ENCODE data around the gene SLC4A2.
A peak's percentile ranks its signal among the peaks of the same experiment; 100 is the strongest.

The SLC4A2 gene

GRCh38 chr7:151065516-151065915, 6.1 kb downstream of the SLC4A2 start:
- no peak for DNase-seq

- no peak for DNase-seq
These were observed 7.0 kb downstream of the SLC4A2 start for GRCh38 chr7:151066273-151066974.

GRCh38 chr7:151068069-151068773, 8.8 kb downstream of the SLC4A2 start:
- DNase-seq = no peak

GRCh38 chr7:151069841-151070573, 10.6 kb downstream of the SLC4A2 start:
- DNase-seq = no peak

GRCh38 chr7:151070574-151070960, 11.2 kb downstream of the SLC4A2 start:
- DNase-seq = no peak

GRCh38 chr7:151071032-151071866, 11.9 kb downstream of the SLC4A2 start:
- no peak for DNase-seq

GRCh38 chr7:151073990-151074389, 14.6 kb downstream of the SLC4A2 start:
- no peak for DNase-seq

- DNase-seq = no peak
These were observed 15.7 kb downstream of the SLC4A2 start for GRCh38 chr7:151074817-151075661.

- DNase-seq = no peak
These were observed 16.2 kb downstream of the SLC4A2 start for GRCh38 chr7:151075662-151075971.

GRCh38 chr7:151075978-151076426, 16.6 kb downstream of the SLC4A2 start:
- no peak for DNase-seq

GRCh38 chr7:151076863-151077704, 17.7 kb downstream of the SLC4A2 start:
- no peak for DNase-seq

GRCh38 chr7:151077705-151078232, 18.4 kb downstream of the SLC4A2 start:
- DNase-seq = no peak

- DNase-seq = no peak
These were observed 19.0 kb downstream of the SLC4A2 start for GRCh38 chr7:151078233-151079040.

GRCh38 chr7:151079199-151079910, 20.0 kb downstream of the SLC4A2 start:
- no peak for DNase-seq

GRCh38 chr7:151080067-151080521, 20.7 kb downstream of the SLC4A2 start:
- DNase-seq = peak; percentile 4

GRCh38 chr7:151080522-151081169, 21.3 kb downstream of the SLC4A2 start, which contains the start of gene FASTK:
Gene FASTK, minus strand, starts transcription at chr7:151080809. Its CDS starts 43 bp downstream, at chr7:151080766.
- peak; percentile 80 for DNase-seq

- peak; percentile 21 for DNase-seq
These were observed 22.0 kb downstream of the SLC4A2 start for GRCh38 chr7:151081170-151082101.
